HG03457 (cell line): ENCODE results near the gene PHAX.
"Not testable (repeated sequence)": the region's sequence is repeated elsewhere in the genome, so short reads cannot be mapped to it uniquely, and the experiment has no call there.

Experiments used
- ATAC-seq: cut with Tn5 transposase; IDR thresholded peaks from one replicate; pipeline ENCODE4 v1.9.1; 2021; ENCODE audit warnings: moderate number of reproducible peaks; ENCODE audit not compliant: unreplicated experiment

Gene PHAX

GRCh38 chr5:126651013-126651577, 50.3 kb downstream of the PHAX start:
- no peak for ATAC-seq

- ATAC-seq, result no peak
These were observed 55.8 kb downstream of the PHAX start for GRCh38 chr5:126656401-126657007.

- no peak for ATAC-seq
These were observed 57.8 kb downstream of the PHAX start for GRCh38 chr5:126658561-126658960.

- no peak for ATAC-seq
These were observed 59.2 kb downstream of the PHAX start for GRCh38 chr5:126659805-126660482.

- ATAC-seq, result no peak
These were observed 63.8 kb downstream of the PHAX start for GRCh38 chr5:126664586-126664985.

- not testable (repeated sequence) for ATAC-seq
These were observed 69.4 kb downstream of the PHAX start for GRCh38 chr5:126670109-126670508.

- not testable (repeated sequence) for ATAC-seq
These were observed 70.9 kb downstream of the PHAX start for GRCh38 chr5:126671681-126672080.

GRCh38 chr5:126673477-126673876, 72.7 kb downstream of the PHAX start:
- no peak for ATAC-seq

- ATAC-seq, result no peak
These were observed 73.4 kb downstream of the PHAX start for GRCh38 chr5:126674145-126674544.

- ATAC-seq, result no peak
These were observed 74.6 kb downstream of the PHAX start for GRCh38 chr5:126675338-126675737.

- ATAC-seq, result peak; percentile 52
These were observed 75.5 kb downstream of the PHAX start for GRCh38 chr5:126676195-126676624.
